ENCODE measurements around the gene BUD31.
A peak's percentile ranks its signal among the peaks of the same experiment; 100 is the strongest.

BUD31 gene

DNA sequence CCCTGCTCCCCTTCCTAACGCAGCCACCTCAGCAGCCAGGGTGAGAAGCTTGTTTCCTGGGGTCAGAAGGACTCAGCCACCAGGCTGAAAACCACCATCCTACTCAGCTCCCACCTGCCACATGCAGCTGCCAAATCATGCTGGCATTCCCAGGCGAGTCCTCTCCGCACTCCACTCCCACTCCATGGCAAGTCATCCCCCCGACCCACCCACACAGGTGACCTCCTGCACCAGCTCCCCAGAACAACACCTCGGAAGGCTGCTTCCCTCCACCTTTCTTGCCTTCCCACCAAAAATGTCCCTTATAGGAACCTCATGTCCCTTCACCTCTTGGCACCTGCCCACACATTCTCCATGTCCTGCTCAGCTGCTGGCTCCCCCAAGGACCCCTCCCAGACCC, 5.0 kb upstream of the BUD31 start:
- ChIA-PET CTCF (interaction anchor here (1.3 kb wide), 1 partner anchor 10 kb away, joined by 4 read pairs; no protein-coding TSS in a partner anchor), POLR2A (interaction anchor here (1.4 kb wide), 1 partner anchor 11 kb away, joined by 5 read pairs; no protein-coding TSS in a partner anchor)
- no peak for DNase-seq (ENCODE audit: low read depth, low spot score)
- H3K4me3 ChIP-seq (ENCODE audit: low read depth, low read length), result no peak overlapping the region
- TF ChIP-seq, protein P1, sequence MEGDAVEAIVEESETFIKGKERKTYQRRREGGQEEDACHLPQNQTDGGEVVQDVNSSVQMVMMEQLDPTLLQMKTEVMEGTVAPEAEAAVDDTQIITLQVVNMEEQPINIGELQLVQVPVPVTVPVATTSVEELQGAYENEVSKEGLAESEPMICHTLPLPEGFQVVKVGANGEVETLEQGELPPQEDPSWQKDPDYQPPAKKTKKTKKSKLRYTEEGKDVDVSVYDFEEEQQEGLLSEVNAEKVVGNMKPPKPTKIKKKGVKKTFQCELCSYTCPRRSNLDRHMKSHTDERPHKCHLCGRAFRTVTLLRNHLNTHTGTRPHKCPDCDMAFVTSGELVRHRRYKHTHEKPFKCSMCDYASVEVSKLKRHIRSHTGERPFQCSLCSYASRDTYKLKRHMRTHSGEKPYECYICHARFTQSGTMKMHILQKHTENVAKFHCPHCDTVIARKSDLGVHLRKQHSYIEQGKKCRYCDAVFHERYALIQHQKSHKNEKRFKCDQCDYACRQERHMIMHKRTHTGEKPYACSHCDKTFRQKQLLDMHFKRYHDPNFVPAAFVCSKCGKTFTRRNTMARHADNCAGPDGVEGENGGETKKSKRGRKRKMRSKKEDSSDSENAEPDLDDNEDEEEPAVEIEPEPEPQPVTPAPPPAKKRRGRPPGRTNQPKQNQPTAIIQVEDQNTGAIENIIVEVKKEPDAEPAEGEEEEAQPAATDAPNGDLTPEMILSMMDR (IDR thresholded peaks at IDR 0.05; ENCODE audit: insufficient read depth, low read length, missing control alignments), result no peak

DNA sequence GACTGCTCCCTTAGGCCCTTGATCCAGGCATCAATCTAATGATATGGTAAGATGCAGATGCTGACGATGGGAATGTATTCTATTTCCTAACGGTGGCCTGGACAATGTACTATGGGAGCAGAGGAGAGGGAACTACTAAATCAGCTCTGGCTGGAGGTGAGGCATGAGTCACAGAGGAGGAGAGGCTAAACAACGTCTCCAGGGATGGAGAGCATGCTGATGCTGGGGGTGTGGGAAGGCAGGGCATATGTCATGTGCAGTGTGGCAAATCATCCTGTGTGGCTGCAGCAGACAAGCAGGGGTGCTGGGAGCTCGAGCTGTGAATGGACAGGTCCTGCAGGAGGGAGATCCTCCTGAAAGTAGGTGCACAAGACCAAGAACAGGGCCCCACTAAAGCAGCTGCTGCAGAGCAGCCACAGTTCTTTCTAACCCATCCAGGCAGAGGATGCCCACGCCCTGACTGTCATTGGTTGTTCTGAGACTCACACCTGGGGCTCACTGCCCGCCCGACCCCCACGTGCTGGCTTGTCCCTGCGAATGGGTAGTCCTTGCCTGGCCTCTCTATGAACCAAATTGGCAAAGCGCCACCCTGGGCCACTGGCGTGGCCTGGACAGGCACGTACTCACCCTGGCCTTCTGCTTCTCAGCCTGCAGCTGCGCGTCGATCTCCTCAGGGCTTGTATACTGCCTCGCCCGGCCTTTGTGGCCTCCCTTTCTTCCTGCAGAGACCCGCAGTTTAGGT, 4.4 kb upstream of the BUD31 start:
- no peak overlapping the region for H3K4me3 ChIP-seq (ENCODE audit: low read depth, low read length)
- ChIA-PET CTCF (interaction anchor here (1.3 kb wide), 1 partner anchor 11 kb away, joined by 4 read pairs; no protein-coding TSS in a partner anchor), POLR2A (interaction anchor here (1.4 kb wide), 1 partner anchor 11 kb away, joined by 5 read pairs; no protein-coding TSS in a partner anchor)
- no peak for DNase-seq (ENCODE audit: low read depth, low spot score)
- TF ChIP-seq, protein P1 (IDR thresholded peaks at IDR 0.05; ENCODE audit: insufficient read depth, low read length, missing control alignments), result no peak

DNA sequence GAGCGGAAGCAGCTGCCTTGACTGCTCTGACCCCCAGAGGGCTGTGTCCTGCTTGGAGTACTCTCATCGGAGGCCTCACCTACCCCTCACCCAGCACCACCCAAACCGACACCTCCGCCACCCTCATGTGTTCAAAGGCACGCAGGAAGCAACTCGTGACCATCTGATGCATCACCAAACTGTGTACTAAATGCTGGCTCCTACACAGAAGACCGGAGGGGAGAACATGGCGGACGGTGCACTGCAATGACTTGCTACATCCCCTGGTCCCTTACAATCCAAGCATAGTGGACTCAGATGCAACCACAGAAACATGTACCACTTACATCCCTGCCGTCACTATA, 3.8 kb upstream of the BUD31 start:
- ChIA-PET CTCF (interaction anchor here (1.3 kb wide), 1 partner anchor 11 kb away, joined by 4 read pairs; no protein-coding TSS in a partner anchor), POLR2A (interaction anchor here (1.4 kb wide), 1 partner anchor 12 kb away, joined by 5 read pairs; no protein-coding TSS in a partner anchor)
- no peak for DNase-seq (ENCODE audit: low read depth, low spot score)
- H3K4me3 ChIP-seq (ENCODE audit: low read depth, low read length), result no peak overlapping the region
- TF ChIP-seq, protein P1 (IDR thresholded peaks at IDR 0.05; ENCODE audit: insufficient read depth, low read length, missing control alignments), result no peak

DNA sequence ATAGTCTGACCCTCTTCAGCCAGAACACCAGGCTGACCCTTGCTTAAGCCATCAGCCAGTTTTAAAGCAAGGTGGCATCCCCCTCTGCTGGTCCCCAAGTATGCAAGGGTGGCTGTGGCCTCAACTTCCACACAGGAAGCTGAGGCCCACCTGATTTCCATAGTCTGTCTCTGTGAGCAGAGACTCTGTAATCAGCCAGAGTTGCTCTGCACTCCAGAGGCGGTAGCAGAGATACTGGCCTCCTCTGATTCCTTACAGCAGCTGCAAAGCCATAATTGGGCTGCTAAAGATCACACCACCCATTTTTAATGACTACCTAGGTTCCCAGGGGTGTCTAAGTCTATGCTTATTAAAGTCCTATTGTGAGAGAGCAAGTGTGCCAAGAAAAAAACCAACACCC, 2.2 kb upstream of the BUD31 start:
- TF ChIP-seq, protein P1 (IDR thresholded peaks at IDR 0.05; ENCODE audit: insufficient read depth, low read length, missing control alignments), result no peak
- H3K4me3 ChIP-seq (ENCODE audit: low read depth, low read length), result peak overlapping the region; percentile 29; the same call in 1 of the 2 replicates
- ChIA-PET POLR2A (interaction anchor here (3.5 kb wide), 1 partner anchor 8 kb away, joined by 21 read pairs; no protein-coding TSS in a partner anchor), CTCF (interaction anchor here (0.9 to 1.7 kb wide), 3 partner anchors 13 to 30 kb away, joined by 3 to 4 read pairs (median 3); no protein-coding TSS in a partner anchor)
- DNase-seq (ENCODE audit: low read depth, low spot score), result no peak

DNA sequence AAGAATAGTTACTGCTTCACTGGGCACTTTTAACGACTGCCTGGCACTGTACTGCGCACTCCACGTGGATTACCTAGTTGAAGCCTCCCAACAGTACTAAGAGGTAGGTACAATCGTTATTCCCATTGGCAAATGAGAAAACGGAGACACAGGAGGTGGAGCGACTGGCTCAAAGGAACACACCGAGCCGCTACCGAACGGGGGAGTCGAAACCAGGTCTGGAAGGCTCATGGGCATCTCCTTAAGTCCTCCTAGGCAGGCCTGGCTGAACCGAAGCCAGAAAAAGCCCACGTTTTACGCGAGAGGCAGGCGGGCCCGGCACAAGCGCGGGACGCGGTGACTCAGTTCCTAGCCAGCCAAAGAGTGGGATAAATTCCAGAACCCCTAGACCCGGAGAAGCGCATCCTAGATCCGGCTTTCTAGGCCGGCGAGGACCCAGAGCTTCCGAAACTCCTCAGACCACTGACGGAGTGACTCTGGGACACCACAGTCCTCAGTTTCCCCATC, 844 bp upstream of the BUD31 start:
- ChIA-PET POLR2A (interaction anchor here (0.5 to 3.5 kb wide), 6 partner anchors 9 to 152 kb away, joined by 3 to 21 read pairs (median 4); partner anchors contain the start of genes CPSF4 and PTCD1), CTCF (interaction anchor here (0.9 to 1.6 kb wide), 4 partner anchors 8 to 32 kb away, joined by 3 to 5 read pairs (median 3); no protein-coding TSS in a partner anchor)
- TF ChIP-seq, protein P1 (IDR thresholded peaks at IDR 0.05; ENCODE audit: insufficient read depth, low read length, missing control alignments), result no peak
- peak; percentile 24 for DNase-seq (ENCODE audit: low read depth, low spot score)
- peak overlapping the region; percentile 98 for H3K4me3 ChIP-seq (ENCODE audit: low read depth, low read length)

DNA sequence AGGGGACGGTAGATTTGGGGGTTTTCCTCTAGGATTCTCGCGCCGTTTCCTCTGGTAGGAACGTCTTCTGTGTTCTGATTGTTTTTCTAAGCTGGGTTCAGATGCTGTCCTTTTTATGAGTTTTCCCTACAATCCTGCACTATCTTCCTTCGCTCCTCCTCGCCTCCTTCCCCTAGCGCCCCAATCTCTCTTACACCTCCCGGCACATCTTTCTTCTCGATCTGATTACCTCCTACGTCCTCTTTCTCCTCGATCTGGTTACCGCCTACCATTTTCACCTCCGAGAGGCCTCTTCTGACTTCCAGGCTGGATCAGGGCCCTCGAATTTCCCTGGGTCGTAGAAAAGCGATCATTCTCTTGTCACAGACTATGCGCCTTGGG, 413 bp downstream of the BUD31 start:
- TF ChIP-seq, protein P1 (IDR thresholded peaks at IDR 0.05; ENCODE audit: insufficient read depth, low read length, missing control alignments), result no peak
- ChIA-PET CTCF (interaction anchor here (1.1 kb wide), 1 partner anchor 84 kb away, joined by 3 read pairs; no protein-coding TSS in a partner anchor), POLR2A (interaction anchor here (0.8 to 3.5 kb wide), 10 partner anchors 10 to 215 kb away, joined by 3 to 21 read pairs (median 4); partner anchors contain the start of genes CPSF4, PTCD1 and ZKSCAN5)
- no peak for DNase-seq (ENCODE audit: low read depth, low spot score)
- H3K4me3 ChIP-seq (ENCODE audit: low read depth, low read length), result peak overlapping the region; percentile 98
